ENCODE measurements around the gene SF3A1. TPM values are rescaled to one million over a fixed set of nuclear protein-coding genes. Genes with fewer than 3 reads are reported as not detected.
"Not testable (repeated sequence)": the region's sequence is repeated elsewhere in the genome, so short reads cannot be mapped to it uniquely, and the experiment has no call there.

Gene SF3A1
- total RNA-seq, 1 experiment from 2014 or later, result 19.5 TPM

DNA sequence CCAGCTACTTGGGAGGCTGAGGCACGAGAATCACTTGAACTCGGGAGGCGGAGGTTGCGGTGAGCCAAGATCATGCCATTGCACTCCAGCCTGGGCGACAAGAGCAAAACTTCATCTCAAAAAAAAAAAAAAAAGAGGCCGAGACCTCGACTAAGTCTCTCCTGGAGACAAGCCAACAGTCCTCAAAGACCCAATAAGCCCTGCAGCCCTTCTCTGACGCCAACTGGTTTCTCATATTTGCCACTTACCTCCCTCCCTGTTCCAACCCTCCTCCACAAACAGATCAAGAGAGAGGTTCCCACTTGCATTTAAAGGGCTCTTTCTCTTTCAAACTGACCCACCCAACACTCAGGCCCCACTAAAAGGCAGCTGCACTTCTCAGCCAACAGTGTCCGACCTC lies 18.4 kb downstream of the SF3A1 start:
- H3K36me3 ChIP-seq, result peaks cover 92% of the 10 kb centered on the region
- not testable (repeated sequence) for DNase-seq, H3K27me3 ChIP-seq, H3K4me3 ChIP-seq, H3K9me3 ChIP-seq

DNA sequence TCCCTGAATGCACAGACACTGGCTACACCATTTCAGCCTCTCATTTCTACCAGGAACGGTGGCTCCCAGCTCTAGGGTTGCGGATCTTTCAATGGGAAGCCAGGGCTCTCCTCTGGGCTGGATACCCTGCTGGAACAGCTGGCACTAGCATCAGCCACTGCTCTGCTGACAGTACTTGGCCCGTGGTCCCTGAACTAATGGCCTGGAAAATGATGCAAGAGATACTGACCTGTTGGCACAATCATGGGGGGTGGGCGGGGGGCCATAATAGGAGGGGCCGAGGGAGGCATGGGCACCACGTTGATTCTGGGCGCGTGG lies 19.3 kb downstream of the SF3A1 start:
- H3K9me3 ChIP-seq, result no peaks in the 10 kb centered on the region
- no peaks in the 10 kb centered on the region for H3K27me3 ChIP-seq
- H3K4me3 ChIP-seq, result no peak overlapping the region
- DNase-seq, result no peak
- H3K36me3 ChIP-seq, result peaks cover 92% of the 10 kb centered on the region

DNA sequence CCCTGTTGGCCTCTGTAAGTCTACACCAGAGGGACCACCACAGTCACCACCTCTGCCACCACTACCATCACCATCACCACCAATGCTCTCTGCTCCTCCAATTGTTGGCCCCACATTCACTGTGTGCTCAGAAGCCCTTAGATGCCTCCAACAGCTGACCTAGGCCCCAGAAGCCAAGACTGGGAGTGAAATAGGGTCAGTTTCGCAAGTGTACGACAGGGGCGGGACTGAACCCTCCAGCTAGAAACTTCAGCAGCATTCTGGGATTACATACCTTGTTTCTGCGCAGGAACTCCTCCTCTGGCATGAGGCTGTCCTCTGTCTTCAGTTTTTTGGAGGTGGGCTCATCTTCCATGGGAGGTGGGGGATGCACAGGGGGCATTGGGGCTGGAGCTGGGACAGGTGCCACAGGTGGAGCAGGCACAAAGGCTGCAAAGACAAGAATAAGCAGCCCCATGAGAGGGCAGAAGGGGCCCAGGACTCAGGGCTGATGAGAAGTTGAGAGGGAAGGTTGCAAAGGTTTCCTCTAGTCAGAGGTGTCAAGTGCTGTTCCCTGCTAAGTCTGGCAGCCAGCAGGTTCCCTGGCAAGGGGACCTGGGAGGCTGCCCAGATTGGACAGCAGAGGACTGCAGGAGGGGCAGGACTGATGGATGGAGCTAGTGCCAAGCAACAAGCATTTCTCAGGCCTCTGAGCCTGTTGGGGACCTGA lies 19.8 kb downstream of the SF3A1 start:
- no peaks in the 10 kb centered on the region for H3K9me3 ChIP-seq
- no peaks in the 10 kb centered on the region for H3K27me3 ChIP-seq
- peaks cover 91% of the 10 kb centered on the region for H3K36me3 ChIP-seq
- DNase-seq, result no peak
- no peak overlapping the region for H3K4me3 ChIP-seq

DNA sequence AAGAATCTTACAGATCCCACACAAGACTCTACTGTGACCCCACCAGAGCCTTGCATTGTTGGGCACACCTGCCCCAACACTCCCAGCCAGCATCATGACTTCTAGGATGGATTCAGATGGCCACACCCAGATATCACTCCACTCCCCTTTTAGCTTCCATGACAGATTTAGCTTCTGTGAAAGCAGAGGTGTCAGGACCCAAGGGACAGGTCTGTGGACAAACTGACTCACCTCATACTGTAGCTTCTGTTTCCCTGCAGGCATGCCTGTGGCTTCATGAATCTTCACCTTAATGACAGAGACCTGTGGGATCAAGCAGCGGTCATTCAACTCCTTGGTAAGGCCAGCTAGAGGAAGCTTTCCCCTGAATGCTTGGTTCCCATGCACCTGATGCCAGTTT lies 21.5 kb downstream of the SF3A1 start:
- Histone ChIP-seq H3K36me3 (peaks cover 81% of the 10 kb centered on the region), H3K9me3 (no peaks in the 10 kb centered on the region), H3K27me3 (no peaks in the 10 kb centered on the region), H3K4me3 (no peak overlapping the region)
- no peak for DNase-seq

DNA sequence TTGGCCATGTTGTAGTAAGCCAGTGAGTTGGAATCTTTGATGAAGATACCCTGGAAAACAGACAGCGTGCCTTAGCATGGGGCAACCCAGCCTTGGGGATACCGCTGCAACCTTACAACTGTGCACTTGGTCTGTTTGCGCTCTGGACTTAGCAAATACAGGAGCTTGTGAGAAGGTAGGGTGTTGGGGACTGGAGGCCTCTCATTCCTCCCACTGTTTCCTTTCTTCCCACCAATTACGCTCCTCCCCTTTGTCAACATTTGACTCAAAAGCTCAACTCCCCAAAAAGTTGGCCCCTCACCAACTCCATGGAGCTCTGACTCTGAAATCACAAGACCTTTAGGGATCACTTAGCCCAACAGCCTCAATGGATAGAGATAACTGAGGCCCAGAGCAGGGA lies 22.0 kb downstream of the SF3A1 start:
- Histone ChIP-seq H3K9me3 (no peaks in the 10 kb centered on the region), H3K27me3 (no peaks in the 10 kb centered on the region), H3K4me3 (no peak overlapping the region), H3K36me3 (peaks cover 76% of the 10 kb centered on the region)
- DNase-seq, result no peak

DNA sequence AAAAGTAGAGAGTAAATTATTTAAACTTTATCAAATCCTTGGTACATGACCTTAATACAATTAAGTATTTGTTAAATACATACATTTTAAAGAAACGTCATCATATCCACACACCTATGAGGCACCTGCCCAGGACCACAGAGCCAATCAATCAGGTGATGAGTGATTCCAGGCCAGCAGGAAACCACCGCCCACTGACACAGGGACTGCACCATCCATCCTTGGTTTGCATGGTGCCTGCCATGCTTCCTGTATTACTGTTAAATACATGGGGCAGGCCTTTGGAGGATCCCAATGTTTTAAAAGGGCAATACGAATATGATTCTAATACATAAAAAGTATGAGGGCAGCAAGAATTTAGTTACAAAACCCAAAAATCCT lies 23.0 kb downstream of the SF3A1 start:
- H3K27me3 ChIP-seq, result no peaks in the 10 kb centered on the region
- no peak for DNase-seq
- H3K36me3 ChIP-seq, result peaks cover 75% of the 10 kb centered on the region
- no peak overlapping the region for H3K4me3 ChIP-seq
- no peaks in the 10 kb centered on the region for H3K9me3 ChIP-seq

DNA sequence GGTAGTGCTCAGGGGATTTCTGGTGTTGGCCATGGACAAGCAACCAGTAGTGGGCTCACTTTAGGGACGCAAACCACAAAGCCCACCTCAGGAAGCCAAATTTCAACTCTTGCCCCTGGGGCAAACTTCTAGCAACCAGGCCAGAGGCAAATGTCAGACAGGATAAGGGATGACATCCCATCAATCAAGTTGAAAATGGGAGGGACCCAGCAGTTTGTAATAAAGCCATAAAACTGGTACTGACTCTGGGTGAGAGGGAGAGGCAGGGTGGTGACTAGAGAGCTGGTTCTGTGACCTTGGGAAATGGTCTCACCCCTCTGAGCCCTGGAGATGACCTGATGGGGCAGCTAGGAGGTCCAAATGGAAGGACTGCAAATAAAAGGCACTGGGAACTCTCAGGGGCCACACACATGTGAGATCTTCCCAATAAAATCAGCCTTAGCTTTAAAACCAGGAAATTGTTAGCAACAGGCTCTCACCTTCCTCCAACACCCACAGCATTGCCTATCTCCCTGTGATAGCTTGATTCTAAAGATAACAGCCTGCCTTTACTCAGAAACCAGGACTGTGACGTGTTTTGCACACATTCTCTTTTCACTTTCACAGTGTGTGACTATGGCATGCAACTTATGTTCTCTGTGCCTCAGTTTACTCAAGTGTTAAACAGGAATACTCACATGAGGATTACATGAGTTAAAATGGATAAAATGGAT lies 23.5 kb downstream of the SF3A1 start:
- DNase-seq, result no peak
- H3K9me3 ChIP-seq, result no peaks in the 10 kb centered on the region
- peaks cover 69% of the 10 kb centered on the region for H3K36me3 ChIP-seq
- no peak overlapping the region for H3K4me3 ChIP-seq
- H3K27me3 ChIP-seq, result no peaks in the 10 kb centered on the region

DNA sequence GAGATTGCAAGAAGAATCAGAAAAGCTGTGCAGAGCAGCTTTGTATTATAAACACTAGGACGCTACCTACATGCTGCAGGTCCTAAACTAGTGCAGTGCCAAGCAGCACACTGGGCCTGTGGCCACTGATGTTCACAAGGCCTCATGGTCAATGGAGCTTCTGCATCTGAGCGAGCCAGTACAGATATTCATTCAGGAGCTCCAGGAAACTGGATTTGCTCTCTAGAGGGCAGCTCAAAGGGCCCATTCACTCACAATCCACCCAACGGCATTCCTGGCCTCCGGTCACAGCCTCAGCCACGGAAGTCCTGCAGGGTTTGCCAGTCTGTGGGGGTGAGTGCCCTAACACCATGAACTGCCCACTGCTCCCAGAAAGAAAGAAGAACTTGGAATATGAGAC lies 24.1 kb downstream of the SF3A1 start:
- no peak overlapping the region for H3K4me3 ChIP-seq
- no peak for DNase-seq
- H3K27me3 ChIP-seq, result no peaks in the 10 kb centered on the region
- peaks cover 64% of the 10 kb centered on the region for H3K36me3 ChIP-seq
- no peaks in the 10 kb centered on the region for H3K9me3 ChIP-seq

DNA sequence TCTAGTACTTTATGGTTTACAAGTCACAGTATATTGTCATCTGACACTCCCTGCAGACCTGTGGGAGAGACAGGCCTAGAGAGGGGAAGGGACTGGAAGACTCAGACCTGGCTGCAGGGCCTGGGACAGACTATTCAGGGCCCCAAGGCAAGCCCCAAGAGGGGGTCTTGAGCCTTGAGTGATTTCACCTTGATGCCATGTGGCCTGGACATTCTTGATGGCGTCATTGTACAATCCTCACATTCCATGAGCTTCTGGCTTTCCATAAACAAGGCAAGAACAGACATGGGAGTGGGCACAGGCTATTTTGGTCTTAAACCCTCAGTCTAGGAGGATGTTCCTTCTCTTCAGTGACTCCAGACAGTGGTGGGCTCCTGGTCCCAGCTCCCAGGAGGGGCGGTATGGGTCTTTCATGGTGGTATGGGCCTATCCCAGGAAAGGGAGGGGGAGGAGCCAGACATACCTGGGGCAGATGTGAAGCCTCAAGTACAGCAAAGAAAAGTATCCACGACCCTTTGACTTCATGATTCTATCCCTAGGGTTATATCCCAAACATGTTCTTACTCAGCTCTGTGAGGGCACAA lies 28.1 kb downstream of the SF3A1 start:
- Histone ChIP-seq H3K36me3 (peaks cover 35% of the 10 kb centered on the region), H3K9me3 (no peaks in the 10 kb centered on the region), H3K27me3 (no peaks in the 10 kb centered on the region), H3K4me3 (no peak overlapping the region)
- DNase-seq, result no peak

DNA sequence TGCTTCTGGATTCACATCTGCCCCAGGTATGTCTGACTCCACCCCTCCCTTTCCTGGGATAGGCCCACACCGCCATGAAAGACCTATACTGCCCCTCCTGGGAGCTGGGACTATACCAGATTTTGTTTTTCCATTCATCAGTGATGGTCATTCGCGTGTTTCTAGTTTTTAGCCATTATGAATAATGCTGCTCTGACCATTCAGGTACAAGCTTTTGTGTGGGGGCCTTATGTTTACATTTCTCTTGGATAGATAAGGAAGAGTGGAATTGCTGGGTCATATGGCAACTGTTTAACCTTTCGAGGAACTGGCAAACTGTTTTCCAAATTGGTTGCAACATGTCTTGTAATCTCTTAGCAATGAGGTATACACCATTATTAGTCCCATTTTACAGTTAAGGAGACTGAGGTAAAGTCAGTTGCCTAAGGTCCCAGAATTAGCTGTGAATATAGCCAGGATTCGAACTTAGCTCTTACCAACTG lies 28.8 kb downstream of the SF3A1 start:
- no peaks in the 10 kb centered on the region for H3K27me3 ChIP-seq
- no peaks in the 10 kb centered on the region for H3K9me3 ChIP-seq
- DNase-seq, result no peak
- H3K4me3 ChIP-seq, result no peak overlapping the region
- peaks cover 29% of the 10 kb centered on the region for H3K36me3 ChIP-seq

DNA sequence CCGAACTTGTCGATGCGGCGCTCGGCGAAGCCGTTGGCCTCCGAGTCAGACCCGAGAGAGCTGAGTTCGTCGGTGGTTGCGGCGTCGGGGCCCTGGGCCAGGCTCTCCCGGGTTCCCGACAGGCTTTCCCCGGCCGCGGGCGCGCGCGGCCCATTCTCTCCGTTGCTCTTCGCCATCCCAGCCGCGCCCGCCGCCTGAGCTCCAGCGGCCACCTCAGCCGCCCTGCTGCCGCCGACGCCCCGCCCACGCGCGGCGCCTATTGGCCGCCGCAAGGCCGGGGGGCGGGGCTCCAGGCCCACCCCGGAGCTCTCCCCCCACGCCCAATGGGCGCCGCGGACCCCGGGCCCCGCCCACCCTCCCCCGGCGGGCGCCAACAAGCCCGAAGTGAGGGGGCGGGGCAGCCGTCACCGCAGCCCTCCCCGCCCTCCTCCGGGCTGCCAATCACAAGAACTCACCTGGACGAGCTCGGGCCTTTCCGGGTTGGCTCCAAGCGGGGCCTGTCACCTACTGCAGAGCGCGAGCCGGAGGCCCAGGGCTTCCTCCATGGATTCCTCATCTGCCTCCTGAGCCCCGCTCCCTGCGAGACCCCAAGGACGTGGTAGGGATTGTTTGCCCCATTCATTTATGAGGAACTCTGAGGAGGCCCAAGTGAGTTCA lies 29.9 kb downstream of the SF3A1 start, which contains the start of gene TBC1D10A:
TBC1D10A (minus strand) TSS at position 236 of the 657 bp plus-strand sequence; CDS start at position 176, 60 bp downstream.
- Histone ChIP-seq H3K27me3 (no peaks in the 10 kb centered on the region), H3K36me3 (peaks cover 19% of the 10 kb centered on the region), H3K9me3 (no peaks in the 10 kb centered on the region), H3K4me3 (peak within 1 kb of the TSS; percentile 85)
- peak; percentile 86 for DNase-seq

DNA sequence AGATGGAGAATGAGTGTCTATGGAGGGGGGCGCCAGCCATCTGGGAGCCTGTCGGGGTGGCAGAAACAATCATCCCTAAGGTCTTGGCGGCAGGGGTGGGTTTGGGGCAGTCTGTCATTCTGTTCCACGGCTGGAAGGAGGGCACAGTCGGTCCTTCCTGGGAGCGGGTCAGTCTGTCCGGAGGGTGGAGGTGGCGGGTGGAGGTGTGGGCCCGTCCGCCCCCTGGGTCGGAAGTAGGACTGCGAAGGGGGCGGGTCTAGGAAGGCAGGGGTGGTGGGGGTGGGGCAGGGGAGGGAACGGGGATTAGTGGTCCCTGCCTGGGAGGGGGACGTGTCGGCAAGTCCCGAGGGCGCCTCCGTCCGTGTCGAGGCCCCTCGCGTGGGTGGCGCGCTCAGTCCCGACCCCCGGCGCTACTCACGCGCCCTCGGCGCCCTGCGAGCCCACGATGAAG lies 30.4 kb downstream of the SF3A1 start:
- no peak for DNase-seq
- H3K4me3 ChIP-seq, result peak overlapping the region; percentile 85
- peaks cover 17% of the 10 kb centered on the region for H3K36me3 ChIP-seq
- no peaks in the 10 kb centered on the region for H3K27me3 ChIP-seq
- no peaks in the 10 kb centered on the region for H3K9me3 ChIP-seq

DNA sequence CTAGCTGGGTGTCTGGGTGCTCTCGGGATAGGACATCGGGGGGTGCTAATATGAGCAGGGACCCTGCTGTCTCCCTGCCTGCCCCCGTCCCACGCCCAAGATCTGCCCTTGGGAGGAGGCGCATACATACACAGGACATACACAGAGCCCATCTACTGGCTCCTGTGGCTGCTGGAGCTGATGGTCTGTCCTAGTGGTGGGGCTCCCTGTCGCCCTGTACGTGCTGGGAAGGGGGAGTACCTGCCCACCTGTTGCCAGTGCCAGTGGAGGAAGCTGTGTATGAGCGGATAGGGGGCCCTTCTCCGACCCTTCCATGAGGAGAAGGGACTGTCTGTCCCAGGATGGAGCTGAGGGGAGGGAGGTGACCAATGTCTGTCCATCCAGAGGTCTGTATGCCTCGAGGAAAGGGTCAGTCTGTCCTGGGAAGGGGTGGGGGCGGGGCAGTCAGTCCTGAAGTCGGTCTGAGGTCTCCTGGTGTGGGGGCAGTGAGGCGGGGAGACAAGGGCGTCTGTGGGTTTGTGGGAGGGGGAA lies 30.9 kb downstream of the SF3A1 start:
- H3K9me3 ChIP-seq, result no peaks in the 10 kb centered on the region
- peaks cover 18% of the 10 kb centered on the region for H3K36me3 ChIP-seq
- DNase-seq, result no peak
- peak overlapping the region; percentile 85 for H3K4me3 ChIP-seq
- H3K27me3 ChIP-seq, result no peaks in the 10 kb centered on the region

DNA sequence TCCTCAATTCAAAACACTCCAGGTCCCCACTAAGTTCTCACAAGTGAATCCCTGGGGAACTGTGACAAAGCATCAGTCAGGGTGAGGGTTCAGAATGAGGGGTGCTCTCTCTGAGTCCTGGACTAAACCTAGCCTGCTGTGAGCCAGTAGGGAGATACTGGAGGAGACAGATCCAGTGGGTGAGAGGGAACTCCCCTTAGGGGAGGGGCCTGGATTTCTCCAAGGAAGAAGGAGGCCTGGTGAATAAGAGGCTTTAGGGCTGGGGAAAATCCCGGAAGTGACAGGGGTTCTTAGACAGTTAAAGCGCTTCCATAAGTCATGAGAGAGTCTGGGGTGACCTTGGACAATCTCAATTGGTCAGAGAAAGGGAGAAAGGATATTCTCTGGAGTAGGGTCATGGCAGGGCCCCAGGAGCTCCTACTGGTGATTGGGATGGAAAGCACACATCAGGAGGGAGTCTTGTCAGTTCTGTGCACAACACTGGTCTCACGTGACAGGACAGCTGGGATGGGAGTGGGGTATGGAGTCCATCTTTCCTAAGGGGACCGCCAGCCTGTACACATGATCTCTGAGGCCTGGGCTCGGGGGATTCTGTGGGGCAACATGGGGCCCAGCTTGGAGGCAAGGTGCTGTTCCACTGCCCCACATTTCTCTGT lies 31.5 kb downstream of the SF3A1 start:
- DNase-seq, result peak; percentile 77
- H3K36me3 ChIP-seq, result peaks cover 21% of the 10 kb centered on the region
- no peaks in the 10 kb centered on the region for H3K9me3 ChIP-seq
- H3K4me3 ChIP-seq, result peak overlapping the region; percentile 85
- H3K27me3 ChIP-seq, result no peaks in the 10 kb centered on the region

DNA sequence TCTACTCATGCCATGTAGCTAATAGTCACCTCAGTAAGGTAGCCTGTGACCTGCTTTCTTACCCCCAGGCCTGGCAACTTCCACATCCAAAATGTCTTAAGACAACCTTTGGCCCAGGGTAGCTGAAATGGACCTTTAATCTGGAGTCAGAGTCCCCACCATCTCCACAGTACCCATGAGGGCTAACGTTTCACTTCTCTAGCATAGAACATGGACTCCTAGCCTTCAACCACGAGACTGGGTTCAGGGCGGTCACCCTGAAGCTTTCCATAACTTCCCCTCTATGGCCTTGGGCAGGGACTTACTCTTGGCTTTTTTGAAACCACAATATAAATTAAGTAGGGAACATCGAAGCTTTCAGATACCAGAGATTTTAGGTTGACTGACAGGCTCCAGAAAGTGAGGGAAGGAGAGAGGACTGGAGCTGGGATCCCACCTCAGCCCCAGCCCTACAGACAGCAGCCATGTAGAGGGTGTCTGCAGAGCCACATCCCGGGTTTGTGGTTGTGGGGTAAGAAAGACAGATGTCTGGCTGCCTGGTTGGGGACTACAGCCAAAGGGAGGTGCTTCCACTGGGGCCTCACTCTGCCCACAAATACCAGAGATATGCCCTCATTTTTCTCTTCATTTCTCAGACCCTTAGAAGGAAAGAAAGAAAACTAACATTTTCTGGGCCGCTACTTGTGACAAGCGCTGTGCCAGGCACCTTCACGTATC lies 32.5 kb downstream of the SF3A1 start:
- DNase-seq, result no peak
- Histone ChIP-seq H3K9me3 (no peaks in the 10 kb centered on the region), H3K36me3 (peaks cover 18% of the 10 kb centered on the region), H3K27me3 (no peaks in the 10 kb centered on the region), H3K4me3 (no peak overlapping the region)

DNA sequence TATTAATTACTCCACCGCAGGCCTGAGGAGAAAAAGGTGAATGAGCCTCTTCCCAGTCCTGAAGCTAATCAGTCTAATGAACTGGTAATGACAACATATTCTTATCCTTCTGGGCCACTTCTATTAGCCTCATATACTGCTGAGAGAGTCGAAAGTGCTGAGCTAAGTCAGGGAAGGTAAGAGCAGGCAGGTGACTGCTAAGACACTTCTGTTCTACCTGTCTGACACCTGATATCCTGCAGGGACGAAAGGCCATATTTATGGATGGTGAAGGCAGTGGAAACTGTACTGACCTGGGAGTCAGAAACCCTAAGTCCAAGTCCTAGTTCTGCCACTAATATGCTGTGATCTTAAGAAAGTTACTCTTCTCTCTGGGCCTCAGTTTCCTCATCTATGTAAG lies 33.4 kb downstream of the SF3A1 start:
- DNase-seq, result no peak
- Histone ChIP-seq H3K4me3 (no peak overlapping the region), H3K27me3 (no peaks in the 10 kb centered on the region), H3K9me3 (no peaks in the 10 kb centered on the region), H3K36me3 (peaks cover 17% of the 10 kb centered on the region)

All from MG63 (cell line).